ENCODE data around the gene SIRPA. TPM values are rescaled to one million over a fixed set of nuclear protein-coding genes. Genes with fewer than 3 reads are reported as not detected.

SIRPA gene
- total and polyA plus RNA-seq, 2 of the 8 experiments (the other 6 are each of a cell fraction or from before 2014, with no cell fraction given), result 3.9 to 4.3 TPM

DNA sequence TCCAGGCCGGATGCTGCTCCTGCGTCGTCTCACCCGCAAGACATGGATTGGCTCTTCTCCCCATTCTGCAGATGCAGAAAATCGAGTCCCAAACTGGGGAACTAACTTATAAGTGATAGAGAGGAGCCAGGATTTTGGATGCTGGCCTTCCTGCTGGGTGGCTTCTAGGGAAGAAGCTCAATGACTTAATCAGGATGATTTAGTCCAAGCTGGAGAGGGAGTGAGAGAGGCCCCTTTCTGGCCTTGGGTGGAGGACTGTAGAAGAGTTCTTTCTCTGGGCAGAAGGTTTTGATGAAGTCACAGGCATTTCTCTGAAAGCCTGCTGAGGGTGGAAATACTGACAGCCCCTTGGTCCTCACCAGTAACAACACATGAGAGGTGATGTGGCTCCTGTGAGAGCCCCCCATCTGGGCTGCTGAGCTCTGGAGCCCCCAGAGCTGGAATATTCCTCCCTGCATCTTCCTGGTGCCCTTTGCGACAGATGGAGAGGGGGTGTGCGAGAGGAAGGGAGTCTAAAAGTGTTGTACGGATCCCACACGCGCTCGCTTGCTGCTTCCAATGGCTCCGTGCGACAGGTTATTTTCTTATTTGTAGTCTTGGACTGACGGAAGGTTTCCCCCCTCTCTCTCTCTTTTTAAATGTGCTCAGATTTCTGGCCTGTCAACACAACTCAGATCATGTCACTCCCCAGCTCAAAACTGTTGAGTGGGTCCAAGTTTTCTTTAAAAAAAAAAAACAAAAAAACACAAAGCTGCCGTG lies 3.5 kb downstream of the SIRPA start:
- H3K4me1 ChIP-seq (replicated peaks in 1 of 4; ENCODE audit: control insufficient read depth in 3 of 4, insufficient read depth in 4 of 4, low read length in 3 of 4), result peaks cover 3 to 23% (median 9%) of the 10 kb centered on the region in 4 experiments
- no peak overlapping the region for H2AK5ac ChIP-seq (ENCODE audit: low read depth, low read length)
- DNase-seq (ENCODE audit: low read depth in 1 of 2, low spot score in 2 of 2), result no peak
- no peak for TF ChIP-seq SIX5 (IDR thresholded peaks at IDR 0.05; ENCODE audit: low read depth, low read length)
- TF ChIP-seq KDM1A (IDR thresholded peaks at IDR 0.05; ENCODE audit: borderline replicate concordance, low read length), result 0 out of 2 replicates have a peak, but pooled peaks have one; percentile 31
- no peak overlapping the region for H3K4ac ChIP-seq (replicated peaks; ENCODE audit: insufficient read length, low read depth, low read length)
- no peak overlapping the region for H4K91ac ChIP-seq (replicated peaks; ENCODE audit: insufficient read length, low read length)
- ChIA-PET POLR2A (ENCODE audit: partially characterized antibody) (no interaction called here), CTCF (ENCODE audit: partially characterized antibody) (interaction anchor here (0.6 to 3.0 kb wide), 6 partner anchors 27 to 398 kb away, joined by 3 to 14 read pairs (median 3); no protein-coding TSS in a partner anchor)
- H3K79me1 ChIP-seq (ENCODE audit: low read depth, low read length), result no peaks in the 10 kb centered on the region
- H3K14ac ChIP-seq (ENCODE audit: insufficient read length), result no peak overlapping the region
- H3K56ac ChIP-seq (replicated peaks; ENCODE audit: insufficient read length, low read depth, low read length), result no peak overlapping the region
- H3K4me3 ChIP-seq (ENCODE audit: extremely low read depth in 1 of 4, insufficient read depth in 2 of 4, low read depth in 3 of 4, low read length in 4 of 4), result no peak overlapping the region
- no peak overlapping the region for H3K9ac ChIP-seq (replicated peaks in 1 of 4; ENCODE audit: extremely low read depth in 1 of 4, low read depth in 3 of 4, low read length in 3 of 4)
- no peak overlapping the region for H3K27ac ChIP-seq (ENCODE audit: low read depth, low read length)
- no peak overlapping the region for H2BK5ac ChIP-seq (ENCODE audit: low read depth, low read length)
- peaks cover 2 to 6% of the 10 kb centered on the region in 2 experiments for H4K20me1 ChIP-seq (replicated peaks in 1 of 2; ENCODE audit: control insufficient read depth in 1 of 2, insufficient read depth in 2 of 2, low read length in 2 of 2)
- no peaks in the 10 kb centered on the region for H3K9me3 ChIP-seq (ENCODE audit: insufficient read depth in 2 of 2, low read depth in 1 of 2, low read length in 1 of 2)
- no peaks in the 10 kb centered on the region for H3K79me2 ChIP-seq (ENCODE audit: control insufficient read depth in 1 of 2, insufficient read depth in 2 of 2, low read length in 2 of 2)
- no peak overlapping the region for H3K23ac ChIP-seq (ENCODE audit: insufficient read length)
- H4K5ac ChIP-seq (ENCODE audit: insufficient read length, low read depth, low read length), result no peak overlapping the region
- H2AFZ ChIP-seq (ENCODE audit: low read length), result no peak overlapping the region
- FAIRE-seq, result no peak
- H3K18ac ChIP-seq (ENCODE audit: extremely low read depth, low read length), result no peak overlapping the region
- H3K36me3 ChIP-seq (ENCODE audit: control insufficient read depth in 2 of 4, insufficient read depth in 4 of 4, low read length in 3 of 4), result no peaks in the 10 kb centered on the region
- no peak overlapping the region for H2BK15ac ChIP-seq (ENCODE audit: low read length)
- no peak overlapping the region for H3K4me2 ChIP-seq (ENCODE audit: insufficient read depth in 1 of 2, low read depth in 2 of 2, low read length in 2 of 2)
- no peak overlapping the region for H2BK20ac ChIP-seq (ENCODE audit: low read length)
- peaks cover 5 to 24% (median 21%) of the 10 kb centered on the region in 4 experiments for H3K27me3 ChIP-seq (replicated peaks in 1 of 4; ENCODE audit: control insufficient read depth in 3 of 4, extremely low read depth in 1 of 4, insufficient read depth in 3 of 4, low read length in 3 of 4)
- H2BK12ac ChIP-seq (ENCODE audit: low read depth, low read length), result no peak overlapping the region
- no peak overlapping the region for H2BK120ac ChIP-seq (replicated peaks; ENCODE audit: low read depth, low read length)
- no peak overlapping the region for H4K8ac ChIP-seq (ENCODE audit: extremely low read depth, insufficient read depth, low read length)
- peaks cover 12% of the 10 kb centered on the region; the same call in 1 of the 2 replicates for H3K23me2 ChIP-seq (ENCODE audit: low read depth, low read length)
- WGBS, 2 experiments (ENCODE audit: extremely low coverage in 1 of 2, insufficient coverage in 1 of 2, insufficient read length in 1 of 2, insufficient replicate concordance in 2 of 2, low coverage in 1 of 2, low lambda C conversion rate in 2 of 2, missing lambda C conversion rate in 1 of 2), result 92% methylated on average over 15 of the region's 15 CpGs; no CpG with 5 or more reads in 1 of the 2 experiments
